Thyroid gland (tissue), 4 donors: Measurements from ENCODE around the gene TRABD2B.

Experiments
- POLR2A ChIP-seq, 2 donors: fragments of 450-650 bp; IDR thresholded peaks; one replicate each; pipeline ENCODE4 v1.6.1; 2017; ENCODE audit warnings: antibody characterized with exemption in 2 of 2, mild to moderate bottlenecking in 2 of 2, moderate library complexity in 1 of 2
- TF ChIP-seq, protein P1 (sequence below), 6 experiments: fragments of 200-600 bp in 3 of 6; fragments of 450-650 bp in 3 of 6; sonication (generic) in 3 of 6; IDR thresholded peaks; one replicate each; pipeline ENCODE4 v1.5.1; 2016 to 2019; ENCODE audit warnings: antibody characterized with exemption in 6 of 6, mild to moderate bottlenecking in 2 of 6, inconsistent platforms in 1 of 6, moderate library complexity in 1 of 6

DNA sequence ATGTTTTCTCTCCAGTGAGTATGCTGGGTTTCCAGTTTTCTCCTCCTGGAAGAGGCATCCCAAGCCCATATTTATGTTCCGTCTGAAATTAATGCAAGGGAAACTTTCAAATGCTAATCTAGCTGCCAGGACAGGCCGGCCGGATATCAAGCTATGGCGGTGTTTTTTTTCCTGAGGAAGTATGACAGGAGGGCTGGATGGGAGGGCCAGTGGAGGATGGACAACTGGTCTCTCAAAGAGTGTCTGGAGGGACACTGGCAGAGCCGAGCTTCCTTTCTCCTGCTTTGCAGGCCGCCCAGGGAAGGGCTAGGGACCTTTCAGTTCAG is 212.7 kb downstream of the TRABD2B start:
- no peak for TF ChIP-seq POLR2A (IDR thresholded peaks at IDR 0.05)
- TF ChIP-seq, protein P1, sequence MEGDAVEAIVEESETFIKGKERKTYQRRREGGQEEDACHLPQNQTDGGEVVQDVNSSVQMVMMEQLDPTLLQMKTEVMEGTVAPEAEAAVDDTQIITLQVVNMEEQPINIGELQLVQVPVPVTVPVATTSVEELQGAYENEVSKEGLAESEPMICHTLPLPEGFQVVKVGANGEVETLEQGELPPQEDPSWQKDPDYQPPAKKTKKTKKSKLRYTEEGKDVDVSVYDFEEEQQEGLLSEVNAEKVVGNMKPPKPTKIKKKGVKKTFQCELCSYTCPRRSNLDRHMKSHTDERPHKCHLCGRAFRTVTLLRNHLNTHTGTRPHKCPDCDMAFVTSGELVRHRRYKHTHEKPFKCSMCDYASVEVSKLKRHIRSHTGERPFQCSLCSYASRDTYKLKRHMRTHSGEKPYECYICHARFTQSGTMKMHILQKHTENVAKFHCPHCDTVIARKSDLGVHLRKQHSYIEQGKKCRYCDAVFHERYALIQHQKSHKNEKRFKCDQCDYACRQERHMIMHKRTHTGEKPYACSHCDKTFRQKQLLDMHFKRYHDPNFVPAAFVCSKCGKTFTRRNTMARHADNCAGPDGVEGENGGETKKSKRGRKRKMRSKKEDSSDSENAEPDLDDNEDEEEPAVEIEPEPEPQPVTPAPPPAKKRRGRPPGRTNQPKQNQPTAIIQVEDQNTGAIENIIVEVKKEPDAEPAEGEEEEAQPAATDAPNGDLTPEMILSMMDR (IDR thresholded peaks at IDR 0.05) = no peak
